SH-SY5Y (cell line): ENCODE data around the gene RIOX2.

ENCODE experiments used
- GATA2 ChIP-seq: IDR thresholded peaks from 2 replicates; pipeline ENCODE4 v1.6.1; 2011; ENCODE audit warnings: mild to moderate bottlenecking, low read depth, low read length
- GATA3 ChIP-seq: IDR thresholded peaks from 2 replicates; pipeline ENCODE4 v1.6.1; 2011; ENCODE audit warnings: low read depth, mild to moderate bottlenecking, low read length, moderate library complexity

DNA sequence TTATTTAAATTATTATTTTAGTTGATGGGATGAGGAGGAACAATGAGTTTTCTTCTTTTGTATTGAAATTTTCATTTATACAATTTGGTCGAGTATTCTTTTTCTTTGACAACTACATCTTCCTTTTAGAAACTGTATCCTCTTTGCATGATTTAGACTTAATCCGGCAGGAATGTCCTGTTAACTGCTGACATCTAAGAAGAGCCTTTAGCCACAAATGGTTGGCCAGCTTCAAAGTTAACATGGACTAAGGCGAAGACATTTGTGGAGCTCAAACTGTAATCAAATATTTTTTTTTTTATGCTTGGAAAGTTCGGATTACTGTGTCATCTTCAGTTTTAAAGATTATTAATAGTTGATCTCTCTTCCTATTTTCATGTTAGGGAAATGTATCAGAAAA, 43.2 kb downstream of the RIOX2 start:
- no peak for TF ChIP-seq GATA3
- TF ChIP-seq GATA2, result no peak
